Breast epithelium (tissue), 4 donors: ENCODE results near the gene NDUFB11. TPM values are rescaled to one million over a fixed set of nuclear protein-coding genes. Genes with fewer than 3 reads are reported as not detected.
A peak's percentile ranks its signal among the peaks of the same experiment; 100 is the strongest.

ENCODE experiments used
- DNase-seq, 2 donors: peaks; one replicate each; pipeline ENCODE4 v3.0.0-alpha.2; 2019; ENCODE audit warnings: low spot score in 2 of 2
- H3K27ac ChIP-seq, 2 donors: fragments of 200-600 bp; sonication (generic) in 1 of 2; one replicate each; pipeline ENCODE4 v1.5.1; 2016 to 2019; ENCODE audit warnings: mild to moderate bottlenecking in 1 of 2
- H3K27me3 ChIP-seq, 2 donors: fragments of 200-600 bp; sonication (generic) in 1 of 2; one replicate each; pipeline versions ENCODE4 v1.5.1 to v1.6.0; 2017 to 2019; ENCODE audit warnings: control low read depth in 1 of 2, mild to moderate bottlenecking in 1 of 2
- H3K36me3 ChIP-seq: fragments of 200-600 bp; one replicate; pipeline ENCODE4 v1.5.1; 2019
- H3K4me1 ChIP-seq, 2 donors: fragments of 200-600 bp; sonication (generic); one replicate each; pipeline ENCODE4 v1.5.1; 2016 to 2019; ENCODE audit warnings: control low read depth in 1 of 2
- H3K4me3 ChIP-seq, 3 donors: fragments of 200-600 bp; sonication (generic); 1 replicate in 2 of 3; 2 replicates in 1 of 3; pipeline ENCODE4 v1.5.1; 2016 to 2019; ENCODE audit warnings: mild to moderate bottlenecking in 3 of 3, moderate library complexity in 2 of 3
- H3K9me3 ChIP-seq, 2 donors: fragments of 200-600 bp; sonication (generic) in 1 of 2; one replicate each; pipeline ENCODE4 v1.5.1; 2016 to 2019; ENCODE audit warnings: control low read depth in 1 of 2
- CTCF ChIP-seq, 3 donors: fragments of 450-650 bp; IDR thresholded peaks; one replicate each; pipeline ENCODE4 v1.5.1; 2016 to 2017; ENCODE audit warnings: antibody characterized with exemption in 3 of 3, mild to moderate bottlenecking in 3 of 3, moderate library complexity in 3 of 3
- POLR2A ChIP-seq: fragments of 450-650 bp; IDR thresholded peaks from one replicate; pipeline ENCODE4 v1.6.1; 2016; ENCODE audit warnings: antibody characterized with exemption, mild to moderate bottlenecking, moderate library complexity
- POLR2AphosphoS5 ChIP-seq, 3 donors: sonication (generic); formaldehyde crosslinking; IDR thresholded peaks; one replicate each; pipeline ENCODE4 v1.6.1; 2017; ENCODE audit warnings: antibody characterized with exemption in 3 of 3
- intact Hi-C: fragments of 100-400 bp; cut with DNase I; formaldehyde crosslinking; loops from one replicate; pipeline ENCODE4 v1.15.1; 2023; ENCODE audit warnings: low total_unique reads
- total RNA-seq, 3 donors: library from RNA; depleted of rRNA; stranded (reverse); fragments of >200 nt; gene quantifications; one replicate each; pipeline ENCODE4 v1.1.0, GENCODE V29; 2016

Gene NDUFB11
- total RNA-seq = 10 to 100 TPM; 49.3 to 61.0 (median 54.4) TPM

- Histone ChIP-seq H3K4me3 (peak within 1 kb of the TSS; percentile 61 to 86 (median 70)), H3K27me3 (peaks cover 0 to 39% of the 10 kb centered on the region in 2 donors), H3K27ac (peak within 1 kb of the TSS; percentile 91 to 97), H3K36me3 (no peaks in the 10 kb centered on the region), H3K9me3 (no peaks in the 10 kb centered on the region), H3K4me1 (no peaks in the 10 kb centered on the region)
- peak; percentile 92 to 93 for DNase-seq
- TF ChIP-seq POLR2A (peak; percentile 58), POLR2AphosphoS5 (IDR thresholded peaks at IDR 0.05) (peak; percentile 54 to 85 (median 66)), CTCF (IDR thresholded peaks at IDR 0.05) (peak; percentile 77 to 94 (median 94))
- intact Hi-C loops = no loop called here
Measured at GRCh38 chrX:47144626-47145394, at the start of gene NDUFB11, which contains the start of gene RBM10. NDUFB11 (minus strand) TSS chrX:47144702; CDS start chrX:47144679, 23 bp downstream. RBM10 (plus strand) TSS chrX:47145221; CDS start chrX:47147482, 2,261 bp downstream.

- Histone ChIP-seq H3K27me3 (peaks cover 0 to 10% of the 10 kb centered on the region in 2 donors), H3K27ac (peak within 1 kb of the TSS; percentile 97 to 99), H3K4me1 (peaks cover 0 to 20% of the 10 kb centered on the region in 2 donors), H3K36me3 (no peaks in the 10 kb centered on the region), H3K9me3 (no peaks in the 10 kb centered on the region), H3K4me3 (peak within 1 kb of the TSS; percentile 76 to 93 (median 93))
- TF ChIP-seq CTCF (IDR thresholded peaks at IDR 0.05) (peak; percentile 74 to 95 (median 90)), POLR2AphosphoS5 (IDR thresholded peaks at IDR 0.05) (peak; percentile 67 to 87 (median 73)), POLR2A (peak; percentile 68)
- peak; percentile 92 to 97 for DNase-seq
- intact Hi-C loops = no loop called here
Measured at GRCh38 chrX:47193475-47194193, 49.1 kb upstream of the NDUFB11 start, which contains the start of gene UBA1. UBA1 (plus strand) TSS chrX:47193829; CDS start chrX:47198803, 4,974 bp downstream.

GRCh38 chrX:47191806-47192401 lies 47.4 kb upstream of the NDUFB11 start:
- H3K27ac ChIP-seq = no peak overlapping the region
- no peaks in the 10 kb centered on the region for H3K9me3 ChIP-seq
- H3K4me3 ChIP-seq = peak overlapping the region in 2 of 3 donors; percentile 57 to 72
- intact Hi-C loops = no loop called here
- H3K36me3 ChIP-seq = no peaks in the 10 kb centered on the region
- DNase-seq = no peak
- peaks cover 0 to 16% of the 10 kb centered on the region in 2 donors for H3K27me3 ChIP-seq
- H3K4me1 ChIP-seq = peaks cover 0 to 20% of the 10 kb centered on the region in 2 donors
- TF ChIP-seq POLR2A (no peak), POLR2AphosphoS5 (IDR thresholded peaks at IDR 0.05) (no peak), CTCF (IDR thresholded peaks at IDR 0.05) (no peak)

- peaks cover 0 to 22% of the 10 kb centered on the region in 2 donors for H3K27me3 ChIP-seq
- peaks cover 0 to 15% of the 10 kb centered on the region in 2 donors for H3K4me1 ChIP-seq
- no peak for TF ChIP-seq POLR2AphosphoS5 (IDR thresholded peaks at IDR 0.05)
- no peak for TF ChIP-seq CTCF (IDR thresholded peaks at IDR 0.05)
- no peak for TF ChIP-seq POLR2A
- no peak for DNase-seq
- H3K36me3 ChIP-seq = no peaks in the 10 kb centered on the region
- intact Hi-C loops = no loop called here
- no peaks in the 10 kb centered on the region for H3K9me3 ChIP-seq
- peak overlapping the region; percentile 22 to 36 for H3K27ac ChIP-seq
- peak overlapping the region; percentile 50 to 72 (median 57) for H3K4me3 ChIP-seq
Measured at GRCh38 chrX:47191331-47191730, 46.8 kb upstream of the NDUFB11 start.
